LNCAP (cell line): ENCODE results near the gene ZRANB1.

Source experiments
- TF ChIP-seq, protein P1 (sequence below): fragments of 450-650 bp; IDR thresholded peaks from 2 replicates; pipeline ENCODE4 v1.5.1; 2017; ENCODE audit warnings: mild to moderate bottlenecking

The ZRANB1 gene

DNA sequence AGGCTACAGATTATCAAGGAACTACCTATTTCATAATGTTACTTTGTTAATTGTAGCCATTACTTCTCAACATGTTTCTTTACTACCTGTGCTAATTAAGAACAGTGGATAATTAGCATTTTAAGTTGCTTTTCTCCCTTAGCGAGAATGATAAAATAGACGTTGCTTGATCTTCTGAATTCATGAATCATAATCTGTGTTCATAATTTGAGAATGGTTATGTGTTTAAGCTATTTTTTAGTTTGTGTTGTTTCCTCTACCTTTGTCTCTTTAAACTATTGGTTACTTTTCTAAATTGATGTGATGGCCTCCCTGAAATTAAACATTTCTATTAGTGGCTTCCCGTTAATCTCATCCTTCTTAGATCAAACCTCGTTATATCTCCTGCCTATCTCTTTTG, at the start of gene ZRANB1:
Gene ZRANB1, plus strand, starts transcription at position 301 of the 400 bp plus-strand sequence. CDS start 371 bp downstream, outside the sequence.
- TF ChIP-seq, protein P1, sequence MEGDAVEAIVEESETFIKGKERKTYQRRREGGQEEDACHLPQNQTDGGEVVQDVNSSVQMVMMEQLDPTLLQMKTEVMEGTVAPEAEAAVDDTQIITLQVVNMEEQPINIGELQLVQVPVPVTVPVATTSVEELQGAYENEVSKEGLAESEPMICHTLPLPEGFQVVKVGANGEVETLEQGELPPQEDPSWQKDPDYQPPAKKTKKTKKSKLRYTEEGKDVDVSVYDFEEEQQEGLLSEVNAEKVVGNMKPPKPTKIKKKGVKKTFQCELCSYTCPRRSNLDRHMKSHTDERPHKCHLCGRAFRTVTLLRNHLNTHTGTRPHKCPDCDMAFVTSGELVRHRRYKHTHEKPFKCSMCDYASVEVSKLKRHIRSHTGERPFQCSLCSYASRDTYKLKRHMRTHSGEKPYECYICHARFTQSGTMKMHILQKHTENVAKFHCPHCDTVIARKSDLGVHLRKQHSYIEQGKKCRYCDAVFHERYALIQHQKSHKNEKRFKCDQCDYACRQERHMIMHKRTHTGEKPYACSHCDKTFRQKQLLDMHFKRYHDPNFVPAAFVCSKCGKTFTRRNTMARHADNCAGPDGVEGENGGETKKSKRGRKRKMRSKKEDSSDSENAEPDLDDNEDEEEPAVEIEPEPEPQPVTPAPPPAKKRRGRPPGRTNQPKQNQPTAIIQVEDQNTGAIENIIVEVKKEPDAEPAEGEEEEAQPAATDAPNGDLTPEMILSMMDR = no peak

DNA sequence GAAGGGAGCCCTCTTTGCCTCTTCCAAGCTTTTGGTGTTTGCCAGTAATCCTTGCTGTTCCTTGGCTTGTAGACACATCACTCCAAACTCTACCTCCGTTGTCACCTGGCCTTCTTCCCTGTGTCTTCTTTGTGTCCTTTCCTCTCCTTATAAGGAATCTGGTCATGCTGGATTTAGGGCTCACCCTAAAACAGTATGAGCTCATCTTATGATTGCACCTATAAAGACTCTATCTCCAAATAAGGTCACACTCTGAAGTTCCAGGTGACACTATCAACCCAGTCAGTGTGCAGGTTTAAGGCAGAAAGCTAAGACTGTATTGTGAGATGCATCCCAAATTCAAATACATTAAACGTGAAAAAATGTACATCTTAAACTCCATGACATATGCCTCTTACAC, 49.0 kb upstream of the ZRANB1 start:
- TF ChIP-seq, protein P1 = no peak

DNA sequence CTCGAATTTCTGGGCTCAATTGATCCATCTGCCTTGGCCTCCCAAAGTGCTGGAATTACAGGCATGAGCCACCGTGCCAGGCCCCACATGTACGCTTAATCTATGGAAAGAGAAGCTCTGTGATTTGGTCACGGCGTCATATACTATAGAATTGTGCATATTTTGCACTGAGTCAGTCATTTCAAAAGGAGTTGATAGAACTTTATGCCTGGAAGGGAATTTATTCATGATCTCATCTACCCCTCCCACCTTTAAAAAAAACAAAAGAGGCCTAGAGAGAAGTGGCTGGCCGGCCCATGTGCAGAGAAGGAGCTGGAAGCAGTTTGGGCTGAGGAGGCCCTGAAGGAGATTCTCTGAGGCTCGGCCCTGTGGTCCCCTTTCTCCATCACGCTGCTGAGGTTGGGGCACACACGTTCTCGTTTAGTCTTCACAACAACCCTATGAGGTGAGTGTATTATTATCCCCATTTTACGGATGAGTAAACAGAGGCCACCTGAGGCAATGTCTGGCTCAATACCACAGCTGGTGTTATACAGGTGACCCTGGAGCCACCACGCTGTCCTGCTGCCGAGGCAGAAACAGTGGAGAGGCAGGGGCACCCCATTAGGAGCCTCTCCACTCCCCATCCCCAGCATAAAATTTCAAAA, 47.2 kb upstream of the ZRANB1 start:
- TF ChIP-seq, protein P1 = no peak

DNA sequence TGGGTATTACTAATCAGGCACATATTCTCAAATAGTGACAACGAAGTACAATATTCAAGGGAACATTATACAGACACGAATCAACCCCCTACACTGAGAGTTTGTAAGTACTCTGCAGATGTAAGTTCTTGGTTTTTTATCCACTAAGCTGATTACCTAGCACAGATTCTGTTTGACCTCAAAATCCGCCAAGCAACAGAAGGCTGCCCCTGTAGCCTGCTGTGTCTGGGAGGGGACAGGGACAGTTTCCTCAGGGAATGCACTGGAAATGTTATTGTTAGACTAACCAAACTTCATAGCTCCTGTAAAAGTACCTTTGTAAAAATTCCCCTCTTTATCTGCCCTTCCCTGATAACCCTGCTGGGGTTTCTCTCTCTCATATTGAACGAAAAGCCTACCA, 45.2 kb upstream of the ZRANB1 start:
- TF ChIP-seq, protein P1 = no peak

DNA sequence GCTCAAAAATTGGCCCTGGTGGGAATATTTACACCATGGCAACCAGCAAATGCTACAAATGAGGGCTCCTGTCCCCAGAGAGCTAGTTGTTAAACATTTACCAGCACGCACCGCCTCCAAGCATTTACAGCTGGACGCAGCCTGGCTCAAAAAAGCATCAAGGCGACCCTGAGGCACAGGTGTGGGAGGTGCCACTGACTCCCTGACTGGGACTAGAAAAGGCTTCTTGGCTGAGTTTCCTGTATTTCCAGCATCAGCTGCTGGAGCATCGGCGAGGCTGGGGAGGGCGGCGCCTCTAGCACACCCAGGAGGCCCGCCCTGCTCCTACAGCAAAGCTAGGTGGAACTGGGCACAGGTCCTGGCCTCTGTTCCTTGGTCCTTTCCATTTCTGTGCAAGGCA, 43.5 kb upstream of the ZRANB1 start:
- TF ChIP-seq, protein P1 = no peak

DNA sequence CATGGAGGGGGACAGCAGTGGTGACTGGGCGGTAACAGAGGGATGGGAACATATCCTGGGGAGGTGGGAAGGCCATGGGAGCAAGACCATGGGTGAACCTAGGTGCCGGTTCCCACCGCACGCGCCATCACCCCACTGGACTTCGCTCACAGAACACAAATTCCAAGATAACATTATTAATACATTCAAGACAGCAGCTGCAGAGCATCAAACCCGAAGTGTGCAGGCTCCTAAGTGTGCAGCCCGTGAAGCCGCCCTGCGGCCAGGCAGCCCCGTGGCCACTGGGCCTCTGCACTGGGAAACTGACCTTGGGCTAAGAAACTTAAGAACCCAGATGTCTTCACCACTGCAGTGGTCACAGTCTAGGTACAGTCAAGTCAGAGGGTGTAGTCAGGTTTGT, 42.8 kb upstream of the ZRANB1 start:
- TF ChIP-seq, protein P1 = no peak

DNA sequence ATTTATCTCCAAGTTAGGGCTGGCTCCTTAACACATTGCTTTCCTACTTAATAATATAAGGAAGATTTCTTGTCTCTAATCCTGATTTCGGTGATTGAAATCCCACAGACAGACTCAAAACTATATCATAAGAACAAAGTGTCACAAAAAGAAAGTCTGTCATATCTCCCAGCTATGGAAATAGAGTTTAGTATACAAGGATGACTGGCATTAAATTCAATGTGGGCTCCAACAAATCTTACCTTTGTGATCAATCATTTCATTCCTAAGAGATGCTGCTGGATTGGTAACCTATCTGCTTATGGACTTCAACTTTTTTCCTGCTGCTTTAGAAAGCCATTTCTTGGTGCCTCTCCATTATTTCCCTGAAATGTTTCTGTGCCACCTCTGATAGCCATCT, 39.5 kb upstream of the ZRANB1 start:
- TF ChIP-seq, protein P1 = no peak

DNA sequence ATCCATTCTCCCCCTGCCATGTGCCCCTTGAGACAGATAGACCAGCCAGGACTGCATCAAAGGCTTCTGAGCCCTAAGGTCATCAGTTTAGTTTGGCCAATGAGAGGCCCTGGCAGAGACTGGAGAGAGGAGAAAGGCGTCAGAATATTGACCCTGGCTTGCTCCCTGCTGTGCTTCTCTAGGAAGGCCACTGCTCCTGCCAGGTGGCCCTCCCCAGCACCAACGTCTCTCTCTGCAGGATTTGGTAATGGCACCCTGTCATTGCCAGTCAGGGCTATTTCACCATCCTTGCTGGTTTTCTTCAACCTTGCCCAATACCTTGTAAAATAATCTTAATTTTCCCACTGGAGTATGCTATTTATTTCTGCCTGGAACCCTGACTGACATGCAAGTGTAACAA, 38.8 kb upstream of the ZRANB1 start:
- TF ChIP-seq, protein P1 = no peak
